Activated B cell treated with CpG ODN at 0.5 μM for 24 hours (primary cell): ENCODE measurements around the gene SLC9A9. TPM values are rescaled to one million over a fixed set of nuclear protein-coding genes. Genes with fewer than 3 reads are reported as not detected.

Source experiments
- ATAC-seq: fragments of 200-7000 bp; cut with Tn5 transposase; one replicate; pipeline ENCODE4 v1.10.0; 2021; ENCODE audit warnings: low read depth, mild to moderate bottlenecking, moderate library complexity
- CTCF ChIA-PET: fragments of 350-600 bp; sonication (Branson Sonifier 250); formaldehyde crosslinking; loops from one replicate; lab custom pipeline; 2021; ENCODE audit warnings: antibody characterized with exemption; lab: Charles Lee
- POLR2A ChIA-PET: fragments of 350-600 bp; sonication (Branson Sonifier 250); formaldehyde crosslinking; loops from one replicate; lab custom pipeline; 2021; ENCODE audit warnings: antibody characterized with exemption; lab: Charles Lee
- DNase-seq: peaks from one replicate; pipeline ENCODE4 v3.0.0; 2022
- H3K27ac Mint-ChIP-seq: one replicate; pipeline ENCODE4 v1.8.0; 2020; ENCODE audit warnings: mixed read lengths
- H3K27me3 Mint-ChIP-seq: one replicate; pipeline ENCODE4 v1.8.0; 2021; ENCODE audit warnings: mixed read lengths
- H3K36me3 Mint-ChIP-seq: one replicate; pipeline ENCODE4 v1.8.0; 2021; ENCODE audit warnings: low read depth, mixed read lengths
- H3K4me1 Mint-ChIP-seq: one replicate; pipeline ENCODE4 v1.8.0; 2021; ENCODE audit warnings: mixed read lengths
- H3K4me3 Mint-ChIP-seq: one replicate; pipeline ENCODE4 v1.8.0; 2020; ENCODE audit warnings: mild to moderate bottlenecking, mixed read lengths
- H3K9me3 Mint-ChIP-seq: one replicate; pipeline ENCODE4 v1.8.0; 2020; ENCODE audit warnings: mixed read lengths
- intact Hi-C: fragments of 100-400 bp; cut with micrococcal nuclease; formaldehyde crosslinking; loops from one replicate; pipeline ENCODE4 v1.15.1; 2024
- total RNA-seq: library from RNA; stranded (reverse); gene quantifications from 2 replicates; pipeline ENCODE4 v1.2.3, GENCODE V29; 2022
- TF ChIP-seq, protein P1 (sequence below): fragments of 200-600 bp; IDR thresholded peaks from one replicate; pipeline ENCODE4 v1.8.0; 2022; ENCODE audit warnings: antibody characterized with exemption, mild to moderate bottlenecking

SLC9A9 gene
- total RNA-seq, 1 donor from 2014 or later = 9.4 TPM

DNA sequence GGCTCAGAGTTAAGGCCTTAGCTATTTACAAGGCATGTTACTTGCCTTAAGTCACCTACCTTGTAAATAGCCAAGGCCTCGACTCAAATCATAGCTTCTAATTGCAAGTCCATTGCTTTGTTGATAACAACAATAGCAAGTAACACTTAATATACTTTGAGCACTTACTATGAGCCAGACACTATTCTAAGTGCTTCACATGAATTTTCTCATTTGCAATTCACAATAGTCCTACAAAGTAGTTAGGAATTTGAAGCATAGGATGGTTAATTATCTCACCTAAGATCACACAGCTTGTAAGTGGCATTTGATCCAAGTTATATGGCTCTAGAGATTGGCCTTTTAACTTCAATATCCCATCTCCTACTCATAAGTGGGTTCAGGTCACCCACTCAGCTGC, 28.4 kb downstream of the SLC9A9 start:
- Mint-ChIP-seq H3K27ac (no peak overlapping the region), H3K36me3 (no peaks in the 10 kb centered on the region), H3K4me3 (no peak overlapping the region), H3K4me1 (peaks cover 23% of the 10 kb centered on the region), H3K9me3 (no peaks in the 10 kb centered on the region), H3K27me3 (no peaks in the 10 kb centered on the region)
- POLR2A ChIA-PET = no interaction called here
- TF ChIP-seq, protein P1, sequence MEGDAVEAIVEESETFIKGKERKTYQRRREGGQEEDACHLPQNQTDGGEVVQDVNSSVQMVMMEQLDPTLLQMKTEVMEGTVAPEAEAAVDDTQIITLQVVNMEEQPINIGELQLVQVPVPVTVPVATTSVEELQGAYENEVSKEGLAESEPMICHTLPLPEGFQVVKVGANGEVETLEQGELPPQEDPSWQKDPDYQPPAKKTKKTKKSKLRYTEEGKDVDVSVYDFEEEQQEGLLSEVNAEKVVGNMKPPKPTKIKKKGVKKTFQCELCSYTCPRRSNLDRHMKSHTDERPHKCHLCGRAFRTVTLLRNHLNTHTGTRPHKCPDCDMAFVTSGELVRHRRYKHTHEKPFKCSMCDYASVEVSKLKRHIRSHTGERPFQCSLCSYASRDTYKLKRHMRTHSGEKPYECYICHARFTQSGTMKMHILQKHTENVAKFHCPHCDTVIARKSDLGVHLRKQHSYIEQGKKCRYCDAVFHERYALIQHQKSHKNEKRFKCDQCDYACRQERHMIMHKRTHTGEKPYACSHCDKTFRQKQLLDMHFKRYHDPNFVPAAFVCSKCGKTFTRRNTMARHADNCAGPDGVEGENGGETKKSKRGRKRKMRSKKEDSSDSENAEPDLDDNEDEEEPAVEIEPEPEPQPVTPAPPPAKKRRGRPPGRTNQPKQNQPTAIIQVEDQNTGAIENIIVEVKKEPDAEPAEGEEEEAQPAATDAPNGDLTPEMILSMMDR = no peak
- ATAC-seq = no peak
- CTCF ChIA-PET = no interaction called here
- no peak for DNase-seq
- intact Hi-C loops = no loop called here

DNA sequence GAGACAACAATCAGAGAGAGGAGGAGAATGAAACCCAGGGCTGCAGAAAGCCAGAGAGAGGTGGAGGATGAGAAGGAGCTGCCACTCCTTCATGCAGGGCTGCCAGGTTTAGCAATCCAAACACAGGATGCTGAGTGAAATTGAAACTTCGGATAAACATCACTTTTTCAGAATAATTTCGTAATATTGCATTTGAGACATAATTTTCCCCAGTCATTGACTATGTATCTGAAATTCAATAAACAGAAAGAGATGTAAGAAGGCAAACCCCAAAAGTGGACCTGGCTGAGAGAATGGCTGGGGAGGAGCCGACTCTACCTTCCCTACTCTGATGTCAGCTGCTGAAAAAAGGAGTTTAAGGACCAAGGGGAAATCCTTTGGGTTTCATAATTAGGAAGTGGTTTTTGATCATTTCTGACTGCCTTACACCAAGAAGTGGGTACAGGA, 33.8 kb downstream of the SLC9A9 start:
- POLR2A ChIA-PET = no interaction called here
- intact Hi-C loops = no loop called here
- H3K4me3 Mint-ChIP-seq = no peak overlapping the region
- no peaks in the 10 kb centered on the region for H3K36me3 Mint-ChIP-seq
- DNase-seq (no peak), ATAC-seq (no peak)
- H3K9me3 Mint-ChIP-seq = peaks cover 2% of the 10 kb centered on the region
- TF ChIP-seq, protein P1 = no peak
- H3K27ac Mint-ChIP-seq = no peak overlapping the region
- H3K27me3 Mint-ChIP-seq = no peaks in the 10 kb centered on the region
- H3K4me1 Mint-ChIP-seq = peaks cover 49% of the 10 kb centered on the region
- CTCF ChIA-PET = no interaction called here

DNA sequence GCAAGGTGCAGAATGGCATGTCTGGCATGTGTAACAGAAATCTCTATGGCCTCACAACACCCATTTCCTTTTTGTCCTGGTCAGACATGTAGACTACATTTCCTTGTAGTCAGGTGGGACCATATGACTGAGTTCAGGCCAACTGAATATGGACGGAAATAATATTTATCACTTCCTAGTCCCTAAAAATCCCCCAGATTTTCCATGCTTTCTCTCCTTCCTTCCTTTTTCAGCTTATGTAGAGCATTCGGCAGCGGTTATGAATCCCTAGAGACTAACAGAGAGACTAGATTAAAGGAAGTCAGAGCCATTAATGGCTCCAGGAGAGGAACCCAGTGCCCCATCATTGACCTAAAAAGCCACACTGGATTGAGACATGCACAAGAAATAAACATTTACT, 35.8 kb downstream of the SLC9A9 start:
- Mint-ChIP-seq H3K27ac (peak overlapping the region; percentile 16), H3K4me1 (peaks cover 51% of the 10 kb centered on the region), H3K36me3 (no peaks in the 10 kb centered on the region), H3K27me3 (no peaks in the 10 kb centered on the region), H3K4me3 (no peak overlapping the region), H3K9me3 (peaks cover 2% of the 10 kb centered on the region)
- ChIA-PET CTCF (no interaction called here), POLR2A (interaction anchor here (1.0 kb wide), 1 partner anchor 14 kb away, joined by 6 read pairs; no protein-coding TSS in a partner anchor)
- ATAC-seq (no peak), DNase-seq (no peak)
- intact Hi-C loops = no loop called here
- TF ChIP-seq, protein P1 = no peak

DNA sequence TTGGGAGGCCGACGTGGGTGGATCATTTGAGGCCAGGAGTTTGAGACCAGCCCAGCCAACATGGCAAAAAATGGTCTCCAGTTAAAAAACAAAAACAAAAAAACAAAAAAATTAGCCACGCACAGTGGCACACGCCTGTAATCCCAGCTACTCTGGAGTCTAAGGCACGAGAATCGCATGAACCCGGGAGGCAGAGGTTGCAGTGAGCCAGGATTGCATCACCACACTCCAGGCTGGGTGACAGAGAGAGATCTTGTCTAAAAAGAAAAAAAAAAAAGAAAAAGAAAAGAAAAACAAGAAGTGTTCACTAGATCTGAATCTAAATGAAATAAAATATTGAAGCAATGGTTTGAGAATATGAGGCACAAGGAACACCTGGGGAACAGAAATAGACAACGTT, 36.7 kb downstream of the SLC9A9 start:
- TF ChIP-seq, protein P1 = no peak
- ChIA-PET CTCF (no interaction called here), POLR2A (interaction anchor here (0.7 to 1.2 kb wide), 3 partner anchors 10 to 160 kb away, joined by 3 to 6 read pairs (median 6); partner anchors contain the start of gene DIPK2A)
- peaks cover 51% of the 10 kb centered on the region for H3K4me1 Mint-ChIP-seq
- peak overlapping the region; percentile 14 for H3K27ac Mint-ChIP-seq
- H3K9me3 Mint-ChIP-seq = peaks cover 2% of the 10 kb centered on the region
- no peak for DNase-seq
- H3K4me3 Mint-ChIP-seq = no peak overlapping the region
- ATAC-seq = no peak
- intact Hi-C loops = no loop called here
- no peaks in the 10 kb centered on the region for H3K36me3 Mint-ChIP-seq
- no peaks in the 10 kb centered on the region for H3K27me3 Mint-ChIP-seq

DNA sequence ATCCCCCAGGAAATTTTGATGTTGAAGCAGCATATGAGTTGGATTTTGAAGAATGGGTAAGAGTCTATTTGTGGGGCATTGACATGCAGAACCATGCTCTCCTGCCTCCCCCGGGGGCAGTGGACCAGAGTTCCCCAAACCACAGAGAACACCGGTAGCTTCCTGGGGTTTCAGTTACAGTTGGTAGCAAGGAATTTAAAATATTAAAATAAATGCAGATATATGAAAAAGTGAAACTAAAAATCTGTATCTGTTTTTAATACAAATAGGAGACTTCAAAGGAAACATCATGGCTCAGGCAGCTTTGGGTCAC, 37.4 kb downstream of the SLC9A9 start:
- Mint-ChIP-seq H3K4me3 (peak overlapping the region; percentile 49), H3K4me1 (peaks cover 55% of the 10 kb centered on the region), H3K27me3 (no peaks in the 10 kb centered on the region), H3K9me3 (peaks cover 2% of the 10 kb centered on the region), H3K36me3 (no peaks in the 10 kb centered on the region), H3K27ac (peak overlapping the region; percentile 14)
- peak; percentile 65 for ATAC-seq
- ChIA-PET POLR2A (interaction anchor here (1.0 to 1.2 kb wide), 2 partner anchors 15 to 161 kb away, joined by 3 to 6 read pairs; partner anchors contain the start of gene DIPK2A), CTCF (interaction anchor here (0.6 kb wide), 1 partner anchor 35 kb away, joined by 3 read pairs; no protein-coding TSS in a partner anchor)
- intact Hi-C loops = no loop called here
- TF ChIP-seq, protein P1 = no peak
- DNase-seq = no peak
